Measurements from ENCODE around the gene ZFPL1.

GRCh38 chr11:65035579-65035978, 48.4 kb upstream of the ZFPL1 start:
- TF ChIP-seq FOXP2 (optimal IDR thresholded peaks at IDR 0.05; ENCODE audit: borderline replicate concordance, extremely low read depth, extremely low read length, insufficient read depth): no peak
- no peak for TF ChIP-seq REST (IDR thresholded peaks at IDR 0.05; ENCODE audit: insufficient read depth in 1 of 2, low read depth in 2 of 2, low read length in 2 of 2)

All from PFSK-1 (cell line).